NK-92 treated with Interleukin-12 subunit alpha and Interleukin-12 subunit beta, amount 100 ng/mL, for 24 hours (cell line): ENCODE measurements around the gene STK32C.

Experiments used
- DNase-seq: peaks from one replicate; lab custom pipeline; 2025; lab: John Stamatoyannopoulos, UW

Gene STK32C

DNA sequence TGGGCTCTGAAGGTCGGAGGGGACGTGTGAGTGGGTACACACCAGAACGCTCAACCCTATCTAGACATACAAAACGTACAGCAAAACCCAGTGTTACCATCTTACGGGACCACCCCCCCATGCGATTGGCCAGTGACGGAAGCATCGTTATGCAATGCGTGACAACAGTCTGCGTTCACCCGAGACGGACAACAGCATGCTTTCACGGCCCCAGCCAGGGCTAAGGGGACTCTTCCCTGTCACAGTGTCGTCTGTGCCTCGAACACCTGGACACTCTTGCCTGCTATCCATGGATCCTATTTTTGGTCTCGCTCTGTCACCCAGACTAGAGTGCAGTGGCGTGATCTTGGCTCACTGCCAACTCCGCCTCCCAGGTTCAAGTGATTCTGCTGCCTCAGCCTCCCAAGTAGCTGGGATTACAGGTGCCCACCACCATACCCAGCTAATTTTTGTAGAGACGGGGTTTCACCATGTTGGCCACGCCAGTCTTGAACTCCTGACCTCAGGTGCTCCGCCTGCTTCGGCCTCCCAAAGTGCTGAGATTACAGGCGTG is 97.7 kb downstream of the STK32C start:
- DNase-seq, result no peak

DNA sequence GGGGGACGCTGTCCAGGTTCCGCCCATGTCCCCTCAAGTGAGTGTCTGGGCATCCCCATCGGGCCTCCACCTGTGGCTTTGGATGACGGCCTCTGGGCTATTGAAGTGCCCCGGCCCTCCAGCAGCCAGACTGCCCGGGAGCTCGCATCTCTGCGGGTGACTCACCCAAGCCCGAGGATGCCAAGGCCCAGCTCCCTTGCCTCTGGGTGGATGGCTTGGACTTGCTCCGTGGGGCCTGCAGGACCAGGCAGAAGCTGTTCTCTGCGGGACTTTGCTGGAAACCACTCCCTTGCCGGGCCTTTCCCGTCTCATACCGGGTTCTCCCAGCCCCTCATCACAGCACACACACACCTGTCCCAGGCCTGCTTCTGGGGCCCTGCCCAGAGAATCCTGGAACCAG is 98.6 kb downstream of the STK32C start:
- no peak for DNase-seq

GRCh38 chr10:132208462-132209050 is 99.2 kb downstream of the STK32C start:
- no peak for DNase-seq

GRCh38 chr10:132207536-132208461 is 100.0 kb downstream of the STK32C start:
- DNase-seq, result no peak

- no peak for DNase-seq
Measured at GRCh38 chr10:132206806-132207535, 100.8 kb downstream of the STK32C start.

DNA sequence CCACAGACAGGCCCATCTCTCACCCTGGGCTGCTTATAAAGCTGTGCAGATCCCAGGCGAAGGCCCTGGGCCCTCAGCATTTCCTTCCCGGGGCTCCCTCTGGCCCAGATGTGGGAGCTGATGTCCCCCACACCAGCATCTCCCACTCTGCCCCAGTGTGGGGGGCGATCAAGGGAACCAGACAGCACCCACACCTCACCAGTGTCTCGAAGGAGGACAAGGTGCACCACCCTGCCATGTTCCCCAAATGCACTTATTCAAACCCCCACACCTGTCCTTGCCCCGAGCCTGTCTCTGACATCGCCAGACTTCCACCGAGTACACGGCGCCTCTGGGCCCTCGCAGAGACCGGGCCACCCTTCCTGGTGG is 101.4 kb downstream of the STK32C start:
- no peak for DNase-seq

DNA sequence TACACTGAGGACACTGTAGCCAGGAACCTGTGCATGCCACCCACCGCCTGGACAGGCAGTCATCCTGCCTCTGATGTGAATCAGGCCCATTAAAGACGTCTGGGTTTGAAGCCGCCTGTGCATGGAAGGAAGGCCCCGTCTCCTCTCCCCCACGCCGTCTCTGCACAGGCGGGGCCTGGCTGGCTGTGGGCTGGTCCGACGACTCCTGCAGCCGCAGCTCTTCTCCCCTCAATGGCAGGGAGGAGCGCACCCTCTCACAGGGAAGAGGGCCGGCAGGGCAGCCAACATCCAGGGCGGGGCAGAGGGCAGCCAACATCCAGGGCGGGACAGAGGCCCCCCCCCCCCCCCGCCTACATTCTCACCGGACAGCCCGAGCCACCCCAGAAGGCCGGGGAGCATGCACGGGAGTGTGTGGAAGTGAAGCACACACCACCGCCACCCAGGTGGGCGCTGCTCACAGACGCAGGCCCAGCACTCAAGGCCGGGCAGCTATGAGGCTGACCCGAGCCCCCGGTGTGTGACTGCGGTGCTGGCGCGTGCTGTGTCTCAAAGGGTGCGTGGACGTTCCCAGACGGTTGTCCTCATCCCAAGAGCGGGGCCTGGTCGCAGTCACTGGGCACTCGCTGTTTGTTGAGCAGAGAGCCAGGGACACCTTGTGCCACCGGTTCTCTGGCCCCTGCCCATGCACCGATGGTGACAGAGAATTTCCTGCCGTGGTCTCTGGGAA is 101.9 kb downstream of the STK32C start:
- DNase-seq, result no peak

DNA sequence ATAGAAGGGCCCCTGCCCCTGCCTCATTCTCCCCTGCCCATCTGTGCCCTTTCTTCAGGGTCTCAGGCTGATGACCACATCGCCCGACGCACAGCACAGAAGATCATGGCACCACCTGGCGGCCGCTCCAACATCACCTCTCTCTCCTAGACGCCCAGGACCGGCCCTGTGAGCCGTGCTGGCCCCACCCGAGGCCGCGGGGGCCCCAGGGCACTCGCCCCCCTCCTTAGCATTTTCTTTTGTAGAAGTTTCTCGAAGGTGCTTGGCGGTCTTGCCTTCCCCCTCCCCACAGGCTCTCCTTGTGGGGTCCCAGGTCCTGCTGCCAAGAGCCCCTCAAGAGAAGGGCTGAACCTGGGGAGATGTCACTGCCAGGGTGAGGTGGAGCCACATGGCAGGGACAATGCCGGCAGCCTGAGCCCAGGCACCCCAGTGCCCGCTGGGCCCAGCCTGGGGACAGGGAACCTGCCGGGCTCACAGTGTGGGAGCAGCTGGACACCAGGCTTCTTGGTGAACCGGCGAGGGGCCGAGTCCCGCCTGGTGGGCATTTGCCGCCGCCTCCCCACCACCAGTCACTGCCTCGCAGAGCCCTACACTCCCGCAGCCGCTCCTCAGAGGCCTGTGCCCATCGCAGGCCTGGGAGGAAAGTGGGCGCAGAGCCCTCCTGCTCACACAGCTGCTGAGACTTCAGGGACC is 102.8 kb downstream of the STK32C start:
- no peak for DNase-seq

DNA sequence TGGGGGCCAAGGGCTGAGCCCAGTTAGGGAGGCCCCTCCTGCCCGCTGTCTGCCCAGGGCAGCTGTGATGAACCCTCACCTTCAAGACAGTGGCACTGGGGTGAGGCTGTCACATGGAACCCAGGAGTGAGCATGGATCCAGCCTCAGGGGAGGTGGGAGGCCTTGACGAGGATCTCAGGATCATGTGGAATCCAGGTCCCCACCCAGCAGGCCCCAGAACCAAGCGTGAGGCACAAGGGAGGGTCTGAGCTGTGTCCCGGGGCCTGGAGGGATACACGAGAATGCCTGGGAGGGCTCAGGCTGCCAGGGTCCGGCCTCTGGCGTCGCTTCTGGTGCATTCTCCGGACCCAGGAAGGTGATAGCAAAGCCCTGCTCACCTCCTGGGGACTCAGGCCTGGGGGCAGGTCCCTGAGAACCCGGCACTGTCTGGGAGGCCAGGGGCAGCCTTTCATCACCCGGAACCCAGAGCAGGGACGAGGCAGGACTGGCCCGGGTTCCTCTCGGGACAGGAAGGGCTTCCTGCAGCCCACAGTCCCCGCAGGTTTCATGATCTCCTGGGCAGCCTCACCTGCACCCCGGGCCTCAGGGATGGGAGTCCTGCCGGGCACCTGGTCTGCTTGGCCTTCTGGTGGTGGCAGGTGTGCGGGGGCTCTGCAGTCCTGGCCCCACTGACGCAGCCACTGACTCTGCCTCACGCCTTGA is 103.5 kb downstream of the STK32C start:
- no peak for DNase-seq

- DNase-seq, result no peak
Measured at GRCh38 chr10:132203256-132204077, 104.3 kb downstream of the STK32C start.

GRCh38 chr10:132202070-132202970 is 105.4 kb downstream of the STK32C start:
- no peak for DNase-seq

- DNase-seq, result no peak
Measured at GRCh38 chr10:132201111-132201969, 106.4 kb downstream of the STK32C start.

DNA sequence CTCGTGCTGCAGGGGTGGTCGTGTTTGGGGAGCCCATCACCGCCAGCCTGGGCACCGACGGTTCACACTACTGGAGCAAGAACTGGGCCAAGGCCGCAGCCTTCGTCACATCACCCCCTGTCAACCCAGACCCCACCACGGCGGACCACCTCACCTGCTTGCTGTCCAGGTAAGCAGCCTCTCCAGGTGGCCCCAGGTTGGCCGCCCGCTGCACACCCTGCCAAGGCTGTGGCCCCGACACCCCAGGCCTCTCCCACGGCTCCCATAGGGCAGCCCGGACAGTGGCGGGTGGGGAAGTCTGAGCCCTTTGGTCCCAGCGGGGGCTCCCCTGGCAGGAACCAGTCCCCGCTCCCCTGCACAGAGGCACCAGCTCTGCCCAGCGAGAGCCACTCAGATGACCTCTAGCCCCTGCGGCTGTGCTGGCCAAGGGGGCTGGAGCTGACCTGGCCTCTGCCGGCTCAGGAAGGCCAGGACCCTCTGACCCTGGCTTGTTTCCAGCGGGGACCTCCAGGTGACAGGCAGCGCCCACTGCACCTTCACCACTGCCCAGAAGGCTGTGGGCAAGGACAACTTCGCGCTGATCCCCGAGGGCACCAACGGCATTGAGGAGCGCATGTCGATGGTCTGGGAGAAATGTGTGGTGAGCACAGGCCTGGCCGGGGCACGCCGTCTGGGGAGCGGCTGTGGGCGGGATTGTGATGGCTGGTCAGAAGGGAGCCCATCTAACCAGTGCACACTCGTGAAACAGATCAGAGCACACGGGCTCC is 107.2 kb downstream of the STK32C start:
- no peak for DNase-seq

GRCh38 chr10:132199854-132200311 is 107.9 kb downstream of the STK32C start:
- DNase-seq, result no peak

- no peak for DNase-seq
Measured at GRCh38 chr10:132199268-132199853, 108.4 kb downstream of the STK32C start.

DNA sequence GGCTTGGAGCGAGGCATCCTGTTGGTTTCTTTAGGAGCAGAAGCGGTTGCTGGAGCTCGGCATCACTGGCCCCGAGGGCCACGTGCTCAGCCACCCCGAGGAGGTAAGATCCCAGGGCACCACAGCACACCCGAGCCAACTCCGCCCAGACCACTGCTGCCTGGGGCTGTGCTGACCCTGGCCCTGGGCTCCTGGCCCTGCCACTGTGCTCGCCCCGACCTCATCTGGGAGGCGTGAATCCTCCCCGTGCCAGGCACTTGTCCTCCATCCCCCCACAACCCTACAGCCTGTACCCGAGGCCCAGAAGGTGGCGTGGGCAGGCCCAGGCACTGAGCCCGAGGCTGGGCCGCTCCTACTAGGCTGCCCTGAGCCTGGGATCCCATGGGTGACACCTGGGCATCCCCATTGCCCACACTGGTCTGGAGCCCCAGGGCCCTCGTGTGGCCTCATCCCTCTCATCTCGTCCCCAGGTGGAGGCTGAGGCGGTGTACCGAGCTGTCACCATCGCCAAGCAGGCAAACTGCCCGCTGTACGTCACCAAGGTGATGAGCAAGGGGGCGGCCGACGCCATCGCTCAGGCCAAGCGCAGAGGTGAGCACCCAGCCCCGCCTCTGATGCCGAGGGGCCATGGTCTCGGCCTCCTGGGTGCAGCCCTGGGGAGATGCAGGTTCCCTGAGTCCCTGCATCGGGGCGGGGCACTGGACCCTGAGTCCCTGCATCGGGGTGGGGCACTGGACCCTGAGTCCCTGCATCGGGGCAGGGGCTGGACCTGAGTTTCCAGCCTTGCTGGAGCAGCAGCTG is 109.2 kb downstream of the STK32C start:
- DNase-seq, result no peak
